AML-193 (cell line): ENCODE results near the gene CHRM5.
A peak's percentile ranks its signal among the peaks of the same experiment; 100 is the strongest.
"Not testable (repeated sequence)": the region's sequence is repeated elsewhere in the genome, so short reads cannot be mapped to it uniquely, and the experiment has no call there.

ENCODE experiments used
- DNase-seq, 2 experiments: peaks; one replicate each; lab custom pipeline; 2025; lab: John Stamatoyannopoulos, UW

CHRM5 gene

GRCh38 chr15:33988384-33988783 is 20.1 kb downstream of the CHRM5 start:
- no peak for DNase-seq

- peak; percentile 15 to 29 for DNase-seq
Measured at GRCh38 chr15:33994005-33994615, 25.8 kb downstream of the CHRM5 start.

GRCh38 chr15:33995666-33996065 is 27.4 kb downstream of the CHRM5 start:
- DNase-seq: not testable (repeated sequence)

- DNase-seq: no peak
Measured at GRCh38 chr15:34001536-34001935, 33.2 kb downstream of the CHRM5 start.

GRCh38 chr15:34006381-34006780 is 38.1 kb downstream of the CHRM5 start:
- DNase-seq: no peak

GRCh38 chr15:34009656-34010055 is 41.4 kb downstream of the CHRM5 start:
- DNase-seq: no peak

- no peak for DNase-seq
Measured at GRCh38 chr15:34010921-34011320, 42.6 kb downstream of the CHRM5 start.

GRCh38 chr15:34011481-34011880 is 43.2 kb downstream of the CHRM5 start:
- no peak for DNase-seq

- no peak for DNase-seq
Measured at GRCh38 chr15:34012461-34013028, 44.2 kb downstream of the CHRM5 start.

GRCh38 chr15:34013746-34014145 is 45.4 kb downstream of the CHRM5 start:
- no peak for DNase-seq

- DNase-seq: no peak
Measured at GRCh38 chr15:34014556-34014955, 46.3 kb downstream of the CHRM5 start.

- no peak for DNase-seq
Measured at GRCh38 chr15:34018021-34018645, 49.8 kb downstream of the CHRM5 start.

GRCh38 chr15:34018738-34019137 is 50.4 kb downstream of the CHRM5 start:
- not testable (repeated sequence) for DNase-seq

GRCh38 chr15:34019369-34019990 is 51.2 kb downstream of the CHRM5 start:
- no peak for DNase-seq

GRCh38 chr15:34023907-34024306 is 55.6 kb downstream of the CHRM5 start:
- DNase-seq: no peak

- DNase-seq: no peak
Measured at GRCh38 chr15:34025252-34025651, 57.0 kb downstream of the CHRM5 start.

- DNase-seq: no peak
Measured at GRCh38 chr15:34027606-34028005, 59.3 kb downstream of the CHRM5 start.

GRCh38 chr15:34031987-34032760 is 63.9 kb downstream of the CHRM5 start:
- no peak for DNase-seq

- DNase-seq: peak; percentile 49 to 53
Measured at GRCh38 chr15:34038023-34038870, 70.0 kb downstream of the CHRM5 start.

GRCh38 chr15:34038871-34039789 is 70.8 kb downstream of the CHRM5 start, which contains the start of gene AVEN:
Gene AVEN (minus strand): TSS chr15:34039204. CDS start chr15:34039046, 158 bp downstream.
- peak; percentile 53 to 60 for DNase-seq
